KBM-7 (cell line): ENCODE results near the gene MAP2.

Source experiments
- DNase-seq: peaks from one replicate; pipeline ENCODE4 v3.0.0-alpha.2; 2015
- in situ Hi-C: fragments of 300-500 bp; cut with MboI; formaldehyde crosslinking; loops from 2 replicates; pipeline ENCODE4 v1.14.3; 2020; ENCODE audit warnings: low sequenced_read_pairs, low pct_unique_long_range_greater_than_20kb, mixed read lengths

The MAP2 gene

DNA sequence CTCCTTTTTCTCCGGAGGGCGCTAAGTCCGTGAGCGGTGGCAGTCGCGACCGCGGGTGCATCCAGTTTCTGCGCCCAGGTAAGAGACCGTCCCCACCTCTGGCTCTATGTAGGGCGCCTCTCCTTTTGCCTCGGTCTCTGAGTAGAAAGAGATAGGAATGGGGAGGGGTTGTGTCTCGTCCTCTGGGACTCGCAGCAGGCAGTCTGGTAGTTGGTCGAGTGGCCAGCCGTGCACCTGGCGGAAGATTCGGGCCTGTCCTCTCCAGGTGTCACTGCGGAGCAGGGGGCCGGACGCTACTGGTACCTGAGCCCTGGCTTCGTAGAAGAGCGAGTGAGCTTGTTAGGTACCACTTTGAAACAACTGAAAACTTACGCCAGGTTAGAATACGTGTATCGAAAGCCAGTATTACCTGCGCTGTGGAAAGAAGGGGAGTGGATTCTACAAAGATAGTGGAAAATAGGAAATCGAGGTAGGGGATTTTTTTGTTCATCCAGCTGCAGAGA, 403 bp downstream of the MAP2 start:
- DNase-seq = no peak
- in situ Hi-C loops = no loop called here

- in situ Hi-C loops = no loop called here
Measured at GRCh38 chr2:209424781-209425470, 1.1 kb downstream of the MAP2 start.

DNA sequence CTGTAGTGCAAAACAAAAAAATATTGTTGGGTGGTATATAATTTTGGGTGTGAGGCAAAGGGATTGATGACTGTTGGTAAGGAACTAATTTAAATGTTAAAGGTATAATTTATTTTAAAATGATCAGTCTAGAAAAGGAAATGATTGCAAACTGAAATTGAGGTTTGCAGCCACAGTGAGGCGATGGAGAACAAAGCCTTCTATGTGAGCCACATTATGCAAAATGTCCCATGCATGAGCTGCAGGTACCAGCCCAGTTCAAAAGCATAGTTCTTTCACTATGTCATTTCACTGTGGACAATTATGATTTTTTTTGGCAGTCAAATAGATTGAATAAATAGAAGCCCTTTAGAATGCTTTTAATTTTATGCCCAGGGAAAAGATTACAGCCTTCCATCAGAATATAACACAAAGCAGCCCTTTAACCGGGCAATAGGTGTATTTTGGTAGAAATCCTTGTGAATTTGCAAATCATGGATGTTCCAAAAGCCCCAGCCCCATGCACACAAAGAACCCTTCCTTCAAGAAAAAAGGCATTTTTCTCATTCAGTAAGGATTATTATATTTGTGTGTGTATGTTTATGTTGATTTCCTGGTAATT, 1.7 kb downstream of the MAP2 start:
- in situ Hi-C loops = no loop called here
- DNase-seq = peak; percentile 24

More at GRCh38 chr2:209424781-209425470, 1.1 kb downstream of the MAP2 start:
- no peak for DNase-seq

DNA sequence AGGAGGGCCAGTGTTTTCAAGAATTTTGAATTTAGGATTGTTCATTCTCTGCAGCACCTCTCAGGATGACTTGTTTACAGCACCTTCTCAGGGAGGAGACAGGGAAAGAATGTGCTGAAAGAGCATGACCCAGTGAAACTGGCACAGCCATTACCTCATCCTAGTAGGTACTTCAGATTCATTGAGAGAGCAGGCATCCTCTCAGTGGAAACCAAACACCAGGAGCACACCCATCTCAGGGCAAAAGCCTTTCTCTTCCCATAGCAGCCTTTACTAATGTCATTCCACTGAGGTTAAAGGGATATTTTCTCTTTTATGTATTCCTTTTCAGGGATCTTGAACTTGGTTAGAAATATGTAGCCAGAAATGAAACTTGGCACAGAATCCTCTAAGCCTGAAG, 2.6 kb downstream of the MAP2 start:
- DNase-seq = no peak
- in situ Hi-C loops = no loop called here

GRCh38 chr2:209431701-209432100, 7.9 kb downstream of the MAP2 start:
- in situ Hi-C loops = no loop called here
- no peak for DNase-seq

- no peak for DNase-seq
- in situ Hi-C loops = no loop called here
Measured at GRCh38 chr2:209441541-209441940, 17.7 kb downstream of the MAP2 start.

DNA sequence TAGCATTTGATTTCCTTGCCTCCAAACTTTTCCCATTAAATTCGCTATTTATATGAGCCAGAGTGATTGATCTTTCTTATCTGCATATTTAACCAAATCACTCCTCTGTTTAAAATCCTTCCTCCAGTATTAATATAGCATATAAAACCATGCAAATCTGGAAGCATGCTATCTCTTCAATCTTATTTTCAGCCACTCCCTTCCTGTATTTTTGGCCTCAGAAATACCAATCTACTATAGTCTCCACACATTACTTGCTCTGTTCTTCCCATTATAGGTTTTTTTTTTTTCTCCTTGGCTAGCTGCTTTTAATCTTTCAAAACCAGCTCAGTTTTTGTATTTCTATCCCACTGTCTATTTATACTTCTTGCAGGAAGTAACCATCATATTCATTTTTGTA, 19.1 kb downstream of the MAP2 start:
- in situ Hi-C loops = no loop called here

DNA sequence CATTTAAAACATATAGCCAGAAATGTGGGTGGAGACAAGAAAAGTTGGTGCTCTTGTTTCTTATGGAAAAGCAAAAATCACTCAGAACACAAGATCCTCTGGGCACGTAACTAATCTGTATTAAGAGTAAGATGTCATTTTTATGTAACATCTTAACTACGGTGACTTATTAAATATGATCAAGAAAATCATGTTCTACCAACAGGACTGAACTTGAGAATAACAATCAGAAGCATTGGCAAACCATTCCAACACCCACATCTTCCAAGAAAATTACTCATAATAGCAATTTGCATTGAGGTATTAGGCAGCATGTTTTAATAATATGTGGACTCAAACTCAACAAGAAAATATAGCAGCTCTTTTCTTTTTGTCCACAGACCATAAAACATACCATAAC, 21.6 kb downstream of the MAP2 start:
- in situ Hi-C loops = no loop called here

More for the DNA sequence above, 19.1 kb downstream of the MAP2 start:
- no peak for DNase-seq

GRCh38 chr2:209451209-209451834, 27.5 kb downstream of the MAP2 start:
- no peak for DNase-seq
- in situ Hi-C loops = no loop called here

More for the DNA sequence above, 21.6 kb downstream of the MAP2 start:
- no peak for DNase-seq

DNA sequence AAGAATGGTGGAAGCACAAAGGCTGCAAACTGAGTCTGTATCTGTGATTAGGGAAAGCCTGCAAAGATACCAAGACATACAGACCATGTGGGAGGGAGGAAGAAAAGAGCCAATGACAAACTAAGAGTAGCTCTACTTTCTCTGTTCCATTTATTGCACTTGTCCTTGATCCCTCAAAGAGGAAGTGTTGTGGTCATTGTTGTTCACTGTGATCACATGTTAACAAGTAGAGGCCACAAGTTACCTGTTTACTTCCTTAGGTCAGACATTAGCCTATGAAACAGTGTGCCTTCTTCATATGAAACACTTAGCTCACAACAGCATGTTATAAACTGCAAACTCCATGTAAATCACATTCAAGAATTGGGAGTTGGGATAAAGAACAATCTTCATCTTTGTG, 32.6 kb downstream of the MAP2 start:
- no peak for DNase-seq
- in situ Hi-C loops = no loop called here

GRCh38 chr2:209458008-209458979, 34.4 kb downstream of the MAP2 start:
- no peak for DNase-seq

GRCh38 chr2:209459359-209459758, 35.5 kb downstream of the MAP2 start:
- in situ Hi-C loops = no loop called here
- no peak for DNase-seq

More at GRCh38 chr2:209458008-209458979, 34.4 kb downstream of the MAP2 start:
- in situ Hi-C loops = no loop called here

- DNase-seq = no peak
Measured at GRCh38 chr2:209460151-209460761, 36.4 kb downstream of the MAP2 start.

DNA sequence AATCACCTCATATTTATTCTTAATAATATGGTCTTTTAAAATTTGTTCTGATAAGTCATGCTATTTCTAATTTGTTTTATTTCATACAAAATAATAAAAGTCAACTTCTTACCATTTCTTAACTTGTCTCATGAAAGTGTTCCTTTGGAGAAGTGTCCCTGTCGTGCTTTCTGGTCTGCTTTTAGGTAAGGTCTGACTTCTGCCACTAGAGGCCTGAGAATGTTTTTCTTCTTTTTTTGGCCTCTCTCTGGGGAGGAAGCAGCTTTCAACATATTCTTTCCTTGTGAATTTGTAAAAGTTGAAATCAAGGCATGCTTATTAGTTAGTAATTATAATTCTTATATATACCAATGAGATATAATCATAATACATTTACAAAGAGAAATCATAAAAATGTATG, 39.4 kb downstream of the MAP2 start:
- in situ Hi-C loops = no loop called here
- peak; percentile 3 for DNase-seq

More at GRCh38 chr2:209460151-209460761, 36.4 kb downstream of the MAP2 start:
- in situ Hi-C loops = no loop called here

DNA sequence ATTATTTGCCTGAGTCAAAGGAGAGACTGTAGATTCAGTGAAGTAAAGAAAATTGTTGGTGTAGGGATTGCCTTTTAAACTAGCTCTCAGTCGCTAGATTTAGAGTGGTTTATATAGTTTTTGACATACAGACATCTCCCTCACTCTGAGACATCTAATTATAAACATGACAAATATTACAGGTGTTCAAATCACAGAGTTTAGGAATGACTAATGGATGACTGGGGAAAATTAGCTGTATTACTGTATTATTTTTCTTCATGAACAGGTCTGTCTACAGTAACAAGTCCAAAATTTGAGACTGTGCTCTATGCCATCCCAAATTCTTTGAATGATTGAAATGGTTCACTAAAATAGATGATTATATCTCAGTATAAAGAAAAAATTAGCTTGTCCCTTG, 40.0 kb downstream of the MAP2 start:
- in situ Hi-C loops = no loop called here

DNA sequence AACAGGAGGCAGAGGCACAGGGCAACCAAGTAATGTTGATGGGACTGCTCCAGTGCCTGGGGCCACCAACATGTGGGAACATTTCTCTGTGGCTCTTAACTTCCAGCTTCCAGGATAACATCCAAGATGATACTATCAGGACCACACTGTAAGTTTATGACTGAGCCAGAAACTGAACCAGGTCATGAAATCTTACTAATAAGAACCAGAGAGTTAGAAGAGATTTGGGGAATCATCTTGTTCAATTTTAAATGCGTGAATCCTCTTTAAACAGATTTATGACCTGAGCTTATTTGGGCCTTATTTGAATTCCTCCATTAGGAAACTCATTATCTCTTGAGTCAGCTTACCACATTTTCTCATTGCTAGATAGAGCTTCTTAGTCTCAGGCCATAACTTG, 45.0 kb downstream of the MAP2 start:
- in situ Hi-C loops = no loop called here
- DNase-seq = no peak

More for the DNA sequence above, 40.0 kb downstream of the MAP2 start:
- no peak for DNase-seq

GRCh38 chr2:209469481-209469880, 45.6 kb downstream of the MAP2 start:
- in situ Hi-C loops = no loop called here
- no peak for DNase-seq

DNA sequence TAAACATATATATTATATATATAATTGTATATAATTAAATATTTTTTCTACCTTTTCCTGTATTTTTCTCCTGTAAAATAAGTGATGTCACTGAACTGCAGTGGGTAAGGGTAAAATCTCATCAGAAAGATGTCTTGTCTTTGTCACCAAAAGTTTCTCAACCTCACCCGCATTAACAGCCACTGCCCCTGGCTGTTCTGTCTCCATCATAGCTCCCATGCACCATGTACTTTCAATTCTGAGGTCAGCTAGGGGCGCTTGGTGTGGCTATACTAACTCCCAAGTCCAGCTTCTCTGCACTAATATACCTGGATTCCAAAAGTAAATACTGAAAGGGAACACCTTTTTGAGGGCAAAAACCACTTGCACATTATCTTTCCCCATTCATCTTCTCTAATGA, 46.6 kb downstream of the MAP2 start:
- DNase-seq = no peak
- in situ Hi-C loops = no loop called here

GRCh38 chr2:209471037-209471436, 47.2 kb downstream of the MAP2 start:
- in situ Hi-C loops = no loop called here
- no peak for DNase-seq
